IPS-15b (cell line): ENCODE measurements around the gene PPP1R15B.

Experiments
- H3K27me3 ChIP-seq: one replicate; pipeline ENCODE4 v1.6.1; 2013; ENCODE audit warnings: low read length; ENCODE audit not compliant: control insufficient read depth, insufficient read depth
- H3K36me3 ChIP-seq: one replicate; pipeline ENCODE4 v1.6.1; 2013; ENCODE audit warnings: low read length; ENCODE audit not compliant: control insufficient read depth, insufficient read depth
- H3K4me1 ChIP-seq: one replicate; pipeline ENCODE4 v1.6.1; 2013; ENCODE audit warnings: mild to moderate bottlenecking, low read length; ENCODE audit not compliant: control insufficient read depth, insufficient read depth
- H3K4me3 ChIP-seq: one replicate; pipeline ENCODE4 v1.5.1; 2013; ENCODE audit warnings: low read depth, low read length
- H3K9ac ChIP-seq: one replicate; pipeline ENCODE4 v1.6.1; 2013; ENCODE audit warnings: low read depth, mild to moderate bottlenecking, low read length
- H3K9me3 ChIP-seq: one replicate; pipeline ENCODE4 v1.6.1; 2013; ENCODE audit warnings: mild to moderate bottlenecking, low read length; ENCODE audit not compliant: control insufficient read depth, insufficient read depth

The PPP1R15B gene

GRCh38 chr1:204417074-204417997, 5.7 kb upstream of the PPP1R15B start:
- Histone ChIP-seq H3K9ac (no peak overlapping the region), H3K4me3 (no peak overlapping the region), H3K9me3 (no peaks in the 10 kb centered on the region), H3K4me1 (peaks cover 15% of the 10 kb centered on the region), H3K27me3 (no peaks in the 10 kb centered on the region), H3K36me3 (no peaks in the 10 kb centered on the region)

GRCh38 chr1:204416589-204417073, 5.0 kb upstream of the PPP1R15B start:
- Histone ChIP-seq H3K9me3 (no peaks in the 10 kb centered on the region), H3K27me3 (no peaks in the 10 kb centered on the region), H3K4me3 (no peak overlapping the region), H3K9ac (no peak overlapping the region), H3K4me1 (peaks cover 15% of the 10 kb centered on the region), H3K36me3 (no peaks in the 10 kb centered on the region)

GRCh38 chr1:204415351-204415750, 3.7 kb upstream of the PPP1R15B start:
- Histone ChIP-seq H3K36me3 (peaks cover 4% of the 10 kb centered on the region), H3K27me3 (no peaks in the 10 kb centered on the region), H3K4me1 (peaks cover 11% of the 10 kb centered on the region), H3K4me3 (no peak overlapping the region), H3K9ac (no peak overlapping the region), H3K9me3 (no peaks in the 10 kb centered on the region)

DNA sequence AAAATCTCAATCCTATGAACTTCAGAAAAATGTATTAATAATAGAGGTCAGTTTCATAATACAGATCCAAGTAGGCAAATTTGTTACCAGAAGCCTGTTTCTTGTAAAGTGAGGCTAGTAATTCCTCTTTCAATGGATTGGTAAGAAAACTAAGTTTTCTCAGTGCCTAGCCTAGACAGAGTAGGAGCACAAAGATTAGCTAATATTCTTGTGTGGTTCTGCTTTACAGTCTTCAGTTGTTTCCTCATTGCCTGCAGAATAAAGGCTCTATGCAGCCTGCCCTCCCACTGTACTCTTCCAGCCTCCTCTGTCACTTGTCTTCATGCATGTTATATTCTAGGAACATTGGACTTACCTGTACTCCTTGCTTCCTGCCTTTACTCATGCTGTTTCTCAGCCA, 2.4 kb upstream of the PPP1R15B start:
- H3K36me3 ChIP-seq = peaks cover 7% of the 10 kb centered on the region
- peaks cover 6% of the 10 kb centered on the region for H3K4me1 ChIP-seq
- no peaks in the 10 kb centered on the region for H3K27me3 ChIP-seq
- no peak overlapping the region for H3K9ac ChIP-seq
- H3K9me3 ChIP-seq = no peaks in the 10 kb centered on the region
- H3K4me3 ChIP-seq = no peak overlapping the region

GRCh38 chr1:204413170-204413535, 1.5 kb upstream of the PPP1R15B start:
- Histone ChIP-seq H3K9ac (no peak overlapping the region), H3K4me1 (peaks cover 6% of the 10 kb centered on the region), H3K4me3 (no peak overlapping the region), H3K36me3 (peaks cover 7% of the 10 kb centered on the region), H3K27me3 (no peaks in the 10 kb centered on the region), H3K9me3 (no peaks in the 10 kb centered on the region)

DNA sequence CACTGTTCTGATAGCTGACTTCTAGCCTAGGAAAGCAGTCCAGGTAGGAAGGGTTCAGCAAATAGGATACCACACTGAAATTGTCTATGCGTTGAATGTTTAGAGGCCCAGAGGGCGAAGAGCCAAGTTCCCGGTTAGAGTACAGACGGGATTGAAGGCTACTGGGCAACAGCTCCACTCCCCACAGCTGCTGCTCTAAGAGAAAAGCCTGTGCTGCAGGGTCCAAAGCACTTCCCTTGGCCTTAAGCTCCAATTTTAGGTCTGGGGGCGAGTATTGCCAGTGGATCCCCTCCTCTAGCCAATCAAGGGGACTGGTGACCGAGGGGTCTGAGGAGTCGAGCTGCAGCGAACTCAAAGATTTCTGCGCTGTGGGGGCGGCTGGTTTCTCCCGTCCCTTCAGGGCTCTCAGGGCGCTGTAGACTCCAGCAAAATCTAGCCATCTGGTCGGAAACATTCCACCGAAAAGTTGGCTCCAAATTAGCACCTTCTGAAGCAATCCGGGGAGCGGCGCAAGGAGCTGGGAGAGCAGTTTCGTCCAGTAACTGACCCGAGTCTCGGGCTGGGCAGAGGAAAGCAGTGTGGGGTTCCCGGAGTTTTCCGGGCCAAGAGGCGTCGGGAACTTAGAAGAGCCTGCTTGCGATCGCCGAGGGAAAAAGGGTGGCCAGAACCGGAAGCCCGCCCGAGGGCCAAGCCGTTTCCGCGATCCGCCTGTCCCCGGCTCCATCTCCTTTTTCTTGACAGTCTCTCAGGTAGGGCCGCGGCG, 748 bp downstream of the PPP1R15B start:
- H3K27me3 ChIP-seq = no peaks in the 10 kb centered on the region
- peak overlapping the region; percentile 100 for H3K4me3 ChIP-seq
- H3K4me1 ChIP-seq = no peaks in the 10 kb centered on the region
- H3K9ac ChIP-seq = peak overlapping the region; percentile 99
- H3K36me3 ChIP-seq = peaks cover 12% of the 10 kb centered on the region
- H3K9me3 ChIP-seq = no peaks in the 10 kb centered on the region

DNA sequence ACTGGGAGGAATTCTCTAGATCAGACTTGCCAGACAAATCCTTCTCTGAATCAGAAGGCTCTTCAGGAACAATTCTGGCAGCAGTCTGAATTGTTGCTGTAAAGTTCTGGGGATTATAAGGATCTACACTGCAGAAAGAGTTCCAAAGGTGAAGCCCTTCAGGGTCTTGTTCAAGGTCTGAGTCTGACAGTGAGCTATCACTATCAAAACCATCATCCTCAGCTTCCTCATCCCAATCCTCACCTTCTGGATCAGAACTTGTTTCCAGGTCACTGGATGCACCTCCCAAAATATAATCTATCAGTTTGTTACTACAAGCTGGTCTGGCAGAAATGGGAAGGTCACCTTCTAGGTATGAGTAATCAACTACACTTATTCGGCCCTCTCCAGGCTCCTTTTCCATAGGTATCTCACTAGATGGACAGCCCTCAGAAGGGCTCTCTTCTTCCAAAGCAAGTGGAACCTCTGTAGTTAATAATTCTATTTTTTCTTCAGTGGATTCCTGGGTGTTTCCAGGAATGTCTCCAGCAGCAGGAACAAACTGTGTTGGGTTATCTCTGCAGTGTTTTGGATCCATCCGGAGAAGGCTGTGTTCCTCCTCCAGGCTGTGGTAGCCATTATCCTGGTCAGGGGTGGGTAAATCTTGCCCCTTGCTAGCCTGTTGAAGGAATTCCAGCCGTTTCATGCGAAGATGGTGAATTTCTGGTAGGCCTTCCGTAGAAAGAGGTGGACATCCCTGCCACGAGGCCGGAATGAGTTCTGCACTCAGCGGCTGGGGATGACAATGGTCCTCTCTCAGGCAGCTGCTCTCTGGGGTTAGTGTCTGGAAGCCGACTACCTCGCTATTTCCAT, 1.6 kb downstream of the PPP1R15B start:
- H3K36me3 ChIP-seq = peaks cover 16% of the 10 kb centered on the region
- H3K4me1 ChIP-seq = no peaks in the 10 kb centered on the region
- peak overlapping the region; percentile 100 for H3K4me3 ChIP-seq
- peak overlapping the region; percentile 99 for H3K9ac ChIP-seq
- H3K27me3 ChIP-seq = no peaks in the 10 kb centered on the region
- no peaks in the 10 kb centered on the region for H3K9me3 ChIP-seq

DNA sequence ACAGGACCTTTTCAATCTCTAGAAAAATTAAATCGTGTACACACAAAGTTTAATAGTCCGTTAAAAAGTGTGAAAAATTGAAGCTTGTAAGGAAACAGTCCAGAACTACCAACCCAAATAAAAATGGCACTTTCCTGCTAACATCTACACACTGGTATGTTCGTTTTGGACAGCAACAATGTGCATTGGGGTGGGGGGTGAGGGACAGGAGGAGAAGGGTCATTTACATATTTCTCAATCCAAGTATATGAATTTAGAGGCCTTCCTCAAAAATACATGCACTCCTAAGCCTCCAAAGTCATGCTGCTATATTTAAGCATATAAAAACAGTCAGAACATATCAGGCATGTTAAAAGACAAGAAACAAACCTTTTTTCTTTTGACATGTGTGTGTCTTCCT, 2.5 kb downstream of the PPP1R15B start:
- Histone ChIP-seq H3K36me3 (peaks cover 16% of the 10 kb centered on the region), H3K27me3 (no peaks in the 10 kb centered on the region), H3K4me3 (peak overlapping the region; percentile 100), H3K9ac (peak overlapping the region; percentile 99), H3K9me3 (no peaks in the 10 kb centered on the region), H3K4me1 (no peaks in the 10 kb centered on the region)

DNA sequence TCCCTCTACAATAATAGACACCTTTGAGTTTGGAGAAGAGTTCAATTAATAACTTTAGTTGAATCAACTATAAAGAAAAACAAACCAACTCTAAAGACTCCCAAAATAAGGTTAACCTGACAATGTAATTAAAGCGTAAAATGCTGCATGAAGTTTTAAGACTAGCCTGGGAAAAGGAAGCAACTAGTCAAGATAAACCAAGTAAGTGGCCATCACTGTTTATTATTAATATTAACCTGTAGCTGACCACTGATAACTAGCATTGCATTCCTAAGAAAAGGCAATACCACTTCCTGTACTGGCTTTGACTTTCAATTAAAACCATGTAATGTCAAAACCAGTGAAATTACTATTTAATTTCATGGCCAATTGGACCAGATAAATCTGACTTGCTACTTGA, 3.0 kb downstream of the PPP1R15B start:
- H3K36me3 ChIP-seq = peaks cover 16% of the 10 kb centered on the region

GRCh38 chr1:204408074-204408507, 3.5 kb downstream of the PPP1R15B start:
- Histone ChIP-seq H3K36me3 (peaks cover 16% of the 10 kb centered on the region), H3K4me3 (peak overlapping the region; percentile 100), H3K4me1 (no peaks in the 10 kb centered on the region), H3K9ac (peak overlapping the region; percentile 99), H3K27me3 (no peaks in the 10 kb centered on the region), H3K9me3 (no peaks in the 10 kb centered on the region)

More for the DNA sequence above, 3.0 kb downstream of the PPP1R15B start:
- Histone ChIP-seq H3K9ac (peak overlapping the region; percentile 99), H3K4me3 (peak overlapping the region; percentile 100), H3K9me3 (no peaks in the 10 kb centered on the region), H3K4me1 (no peaks in the 10 kb centered on the region), H3K27me3 (no peaks in the 10 kb centered on the region)

DNA sequence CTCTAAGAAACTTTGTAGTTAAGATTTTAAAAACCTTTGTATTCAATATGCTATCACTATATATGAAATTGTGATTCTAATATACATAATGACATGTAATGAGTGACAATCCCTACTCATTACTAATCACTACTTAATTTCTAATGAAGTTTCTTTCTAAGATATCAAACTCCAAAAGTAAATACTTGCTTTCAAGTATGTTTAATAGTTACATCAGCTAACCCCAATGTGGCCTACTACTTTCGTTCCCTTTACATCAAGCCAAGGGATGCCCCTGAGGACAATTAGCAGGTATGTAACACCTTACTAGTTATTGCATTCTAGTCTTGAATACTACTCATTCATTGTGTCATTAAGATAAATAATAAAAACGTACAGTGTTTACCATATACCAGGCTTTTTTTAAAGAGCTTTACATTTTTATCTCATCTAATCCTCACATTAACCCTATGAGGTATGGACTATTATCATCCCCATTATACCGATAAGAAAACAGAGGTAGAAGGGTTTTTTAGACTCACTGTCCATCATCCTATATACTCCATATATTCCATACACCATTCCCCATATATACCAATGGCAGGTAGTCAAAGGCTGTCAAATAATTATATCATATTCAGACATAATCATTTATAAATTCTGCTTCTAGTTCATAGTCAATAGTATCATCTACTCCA, 4.2 kb downstream of the PPP1R15B start:
- H3K4me3 ChIP-seq = peak overlapping the region; percentile 100
- H3K36me3 ChIP-seq = peaks cover 16% of the 10 kb centered on the region
- no peaks in the 10 kb centered on the region for H3K9me3 ChIP-seq
- no peak overlapping the region for H3K9ac ChIP-seq
- H3K4me1 ChIP-seq = no peaks in the 10 kb centered on the region
- no peaks in the 10 kb centered on the region for H3K27me3 ChIP-seq
